Transverse colon (tissue), 4 donors: ENCODE results near the gene TRPM4. TPM values are rescaled to one million over a fixed set of nuclear protein-coding genes. Genes with fewer than 3 reads are reported as not detected.

Experiments
- DNase-seq: peaks from one replicate; pipeline ENCODE4 v3.0.0-alpha.2; 2019
- H3K27ac ChIP-seq, 4 donors: fragments of 200-600 bp; sonication (generic); 2 replicates each; pipeline ENCODE4 v1.5.1; 2016 to 2018; ENCODE audit warnings: inconsistent platforms in 4 of 4
- H3K27me3 ChIP-seq: fragments of 200-600 bp; sonication (generic); 2 replicates; pipeline ENCODE4 v1.5.1; 2017; ENCODE audit warnings: inconsistent platforms
- H3K36me3 ChIP-seq, 4 donors: fragments of 200-600 bp; sonication (generic); 2 replicates each; pipeline ENCODE4 v1.5.1; 2017 to 2019; ENCODE audit warnings: inconsistent platforms in 4 of 4
- H3K4me1 ChIP-seq, 4 donors: fragments of 200-600 bp; sonication (generic); 2 replicates each; pipeline ENCODE4 v1.5.1; 2017 to 2020; ENCODE audit warnings: inconsistent platforms in 4 of 4
- H3K4me3 ChIP-seq, 4 donors: fragments of 200-600 bp; sonication (generic); 1 replicate in 1 of 4; 2 replicates in 3 of 4; pipeline versions ENCODE4 v1.5.1 to v1.6.1; 2017 to 2019; ENCODE audit warnings: inconsistent platforms in 4 of 4
- H3K9me3 ChIP-seq, 2 donors: fragments of 200-600 bp; sonication (generic); 2 replicates each; pipeline ENCODE4 v1.5.1; 2017 to 2019; ENCODE audit warnings: inconsistent platforms in 2 of 2
- EP300 ChIP-seq: sonication (generic); formaldehyde crosslinking; IDR thresholded peaks from one replicate; pipeline ENCODE4 v1.6.1; 2017; ENCODE audit warnings: antibody characterized with exemption, low read depth
- POLR2A ChIP-seq: fragments of 450-650 bp; IDR thresholded peaks from one replicate; pipeline ENCODE4 v1.6.1; 2016; ENCODE audit warnings: antibody characterized with exemption, mild to moderate bottlenecking, moderate library complexity
- POLR2AphosphoS5 ChIP-seq, 3 donors: sonication (generic); formaldehyde crosslinking; IDR thresholded peaks; one replicate each; pipeline ENCODE4 v1.6.1; 2016; ENCODE audit warnings: antibody characterized with exemption in 3 of 3
- WGBS, 2 donors: methylation state at CpG; one replicate each; pipeline ENCODE4 v1.1.5; 2018; ENCODE audit warnings: low coverage in 1 of 2; 5-methylcytosine and 5-hydroxymethylcytosine counted together
- in situ Hi-C, 4 donors: fragments of 200-750 bp; cut with MboI; loops; one replicate each; pipeline versions ENCODE4 v1.15.0 to v1.15.1; 2017; ENCODE audit warnings: low sequenced_read_pairs in 3 of 4, low pct_ligation_motif_present in 1 of 4, low pct_unique_long_range_greater_than_20kb in 1 of 4
- intact Hi-C: fragments of 100-400 bp; cut with DNase I; formaldehyde crosslinking; loops from one replicate; pipeline ENCODE4 v1.15.1; 2023; ENCODE audit warnings: low total_unique reads
- total RNA-seq, 4 donors: library from RNA; depleted of rRNA; stranded (reverse); fragments of >200 nt; gene quantifications; one replicate each; pipeline ENCODE4 v1.1.0, GENCODE V29; 2016
- TF ChIP-seq, protein P1 (sequence below), 5 experiments: fragments of 200-600 bp in 3 of 5; fragments of 450-650 bp in 2 of 5; sonication (generic) in 3 of 5; IDR thresholded peaks; 1 replicate in 2 of 5; 2 replicates in 3 of 5; pipeline ENCODE4 v1.5.1; 2016 to 2017; ENCODE audit warnings: antibody characterized with exemption in 5 of 5, inconsistent platforms in 3 of 5, mild to moderate bottlenecking in 2 of 5, moderate library complexity in 1 of 5

The TRPM4 gene
- total RNA-seq, 4 donors from 2014 or later = 247 to 884 (median 568) TPM

DNA sequence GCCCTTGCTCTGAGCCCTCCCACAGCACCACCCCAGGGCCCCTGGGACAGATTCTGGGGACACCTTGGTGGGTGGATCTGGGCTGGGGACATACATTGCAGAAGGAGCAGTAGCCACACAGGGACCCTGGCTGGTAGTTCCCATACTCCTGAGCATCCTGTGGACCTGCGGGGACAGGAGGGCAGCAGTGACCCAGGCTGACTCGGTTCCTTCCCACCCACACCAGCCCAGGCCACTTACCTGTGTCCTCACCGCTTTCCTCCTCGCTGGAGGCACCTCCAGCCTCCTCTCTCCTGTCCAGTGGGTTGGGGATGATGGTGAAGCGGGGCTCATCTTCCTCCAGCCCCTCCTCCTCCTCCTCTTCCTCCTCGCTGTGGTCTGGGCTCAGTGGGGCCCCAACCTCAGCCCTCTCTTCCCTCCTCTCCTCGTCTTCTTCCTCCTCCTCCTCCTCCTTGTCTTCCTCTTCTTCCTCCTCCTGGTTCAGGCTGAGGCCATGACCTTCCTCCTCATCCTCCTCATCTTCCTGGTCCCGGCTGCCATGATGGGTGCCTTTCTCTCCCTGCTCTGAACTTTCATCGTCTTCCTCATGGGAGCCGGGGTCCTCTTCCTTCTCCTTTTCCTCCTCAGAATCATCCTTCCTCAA, 4.3 kb upstream of the TRPM4 start:
- Histone ChIP-seq H3K27me3 (no peaks in the 10 kb centered on the region), H3K9me3 (no peaks in the 10 kb centered on the region), H3K4me1 (peaks cover 12 to 43% (median 30%) of the 10 kb centered on the region in 4 donors), H3K27ac (no peak overlapping the region), H3K4me3 (no peak overlapping the region), H3K36me3 (no peaks in the 10 kb centered on the region)
- WGBS, 2 donors = 79 to 93% methylated on average over 3 to 10 of the region's 10 CpGs
- intact Hi-C loops (no loop called here), in situ Hi-C loops (no loop called here)
- TF ChIP-seq EP300 = no peak
- no peak for TF ChIP-seq POLR2AphosphoS5 (IDR thresholded peaks at IDR 0.05)
- TF ChIP-seq POLR2A = no peak
- TF ChIP-seq, protein P1, sequence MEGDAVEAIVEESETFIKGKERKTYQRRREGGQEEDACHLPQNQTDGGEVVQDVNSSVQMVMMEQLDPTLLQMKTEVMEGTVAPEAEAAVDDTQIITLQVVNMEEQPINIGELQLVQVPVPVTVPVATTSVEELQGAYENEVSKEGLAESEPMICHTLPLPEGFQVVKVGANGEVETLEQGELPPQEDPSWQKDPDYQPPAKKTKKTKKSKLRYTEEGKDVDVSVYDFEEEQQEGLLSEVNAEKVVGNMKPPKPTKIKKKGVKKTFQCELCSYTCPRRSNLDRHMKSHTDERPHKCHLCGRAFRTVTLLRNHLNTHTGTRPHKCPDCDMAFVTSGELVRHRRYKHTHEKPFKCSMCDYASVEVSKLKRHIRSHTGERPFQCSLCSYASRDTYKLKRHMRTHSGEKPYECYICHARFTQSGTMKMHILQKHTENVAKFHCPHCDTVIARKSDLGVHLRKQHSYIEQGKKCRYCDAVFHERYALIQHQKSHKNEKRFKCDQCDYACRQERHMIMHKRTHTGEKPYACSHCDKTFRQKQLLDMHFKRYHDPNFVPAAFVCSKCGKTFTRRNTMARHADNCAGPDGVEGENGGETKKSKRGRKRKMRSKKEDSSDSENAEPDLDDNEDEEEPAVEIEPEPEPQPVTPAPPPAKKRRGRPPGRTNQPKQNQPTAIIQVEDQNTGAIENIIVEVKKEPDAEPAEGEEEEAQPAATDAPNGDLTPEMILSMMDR (IDR thresholded peaks at IDR 0.05) = no peak
- no peak for DNase-seq

DNA sequence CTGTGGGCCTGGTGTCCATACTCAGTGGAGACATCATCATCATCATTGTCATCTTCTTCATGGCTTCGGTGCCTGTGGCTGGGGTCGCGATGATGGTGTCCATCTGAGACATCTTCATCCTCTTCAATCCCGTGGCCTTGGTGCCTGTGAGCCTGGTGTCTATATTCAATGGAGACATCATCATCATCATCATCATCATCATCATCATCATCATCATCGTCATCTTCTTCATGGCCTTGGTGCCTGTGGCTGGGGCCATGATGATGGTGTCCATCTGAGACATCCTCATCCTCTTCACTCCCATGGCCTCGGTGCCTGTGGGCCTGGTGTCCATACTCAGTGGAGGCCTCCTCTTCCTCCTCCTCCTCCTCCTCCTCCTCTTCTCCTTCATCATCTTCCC, 3.3 kb upstream of the TRPM4 start:
- Histone ChIP-seq H3K27ac (no peak overlapping the region), H3K36me3 (no peaks in the 10 kb centered on the region), H3K27me3 (no peaks in the 10 kb centered on the region), H3K4me3 (no peak overlapping the region), H3K4me1 (peaks cover 7 to 43% (median 26%) of the 10 kb centered on the region in 4 donors), H3K9me3 (no peaks in the 10 kb centered on the region)
- TF ChIP-seq, protein P1 (IDR thresholded peaks at IDR 0.05) = no peak
- no peak for TF ChIP-seq POLR2A
- TF ChIP-seq EP300 = no peak
- no peak for TF ChIP-seq POLR2AphosphoS5 (IDR thresholded peaks at IDR 0.05)
- in situ Hi-C loops = no loop called here
- intact Hi-C loops = no loop called here
- no peak for DNase-seq
- WGBS, 2 donors = 94 to 97% methylated on average over 5 to 6 of the region's 6 CpGs

DNA sequence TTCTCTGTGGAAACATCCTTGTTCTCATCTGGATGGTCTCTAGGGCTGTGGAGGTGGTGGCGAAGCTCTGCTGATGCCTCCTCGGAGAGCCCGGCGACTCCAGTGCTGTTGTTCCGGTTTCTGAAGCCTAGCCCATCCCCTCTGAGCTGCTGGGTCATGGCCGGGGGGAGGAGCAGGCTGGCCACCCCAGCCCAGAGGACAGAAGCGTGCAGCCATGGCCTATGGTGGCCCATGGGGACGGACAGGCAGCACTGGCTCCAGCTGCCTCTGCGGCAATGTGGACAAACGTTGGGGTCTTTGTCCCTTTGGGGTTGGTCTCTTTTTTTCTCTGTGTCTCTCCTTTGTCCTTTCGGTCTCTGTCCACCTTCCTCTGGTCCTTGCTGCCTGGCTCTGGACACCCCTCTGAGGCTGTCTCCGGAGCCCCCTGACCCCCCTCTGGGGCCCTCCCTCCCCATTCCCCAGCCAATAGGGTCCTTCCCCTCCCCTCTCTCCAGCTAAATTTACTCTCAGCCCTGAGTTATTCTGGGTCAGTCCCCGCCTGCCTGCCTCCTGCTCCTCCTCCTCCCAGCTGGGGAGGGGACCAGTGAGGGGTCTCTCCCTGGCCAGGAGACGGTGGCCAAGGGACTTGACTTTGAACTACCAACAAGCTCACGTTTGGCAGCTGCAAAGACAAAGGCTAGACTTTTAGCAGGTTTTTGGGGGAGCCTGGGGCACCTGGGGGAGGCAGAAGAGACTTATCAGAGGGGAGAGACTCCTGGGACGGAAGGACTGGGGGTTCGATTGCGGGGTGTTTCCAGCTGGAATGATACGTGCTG, 2.4 kb upstream of the TRPM4 start, which contains the start of gene HRC:
Gene HRC, minus strand, starts transcription at position 392 of the 815 bp plus-strand sequence. Its CDS starts 159 bp downstream, at position 233.
- 65 to 67% methylated on average over 5 to 19 of the region's 19 CpGs for WGBS, 2 donors
- Histone ChIP-seq H3K4me1 (peaks cover 7 to 44% (median 33%) of the 10 kb centered on the region in 4 donors), H3K27me3 (no peaks in the 10 kb centered on the region), H3K27ac (peak within 1 kb of the TSS in 1 of 4 donors; percentile 25), H3K4me3 (no peak within 1 kb of the TSS), H3K9me3 (no peaks in the 10 kb centered on the region), H3K36me3 (no peaks in the 10 kb centered on the region)
- in situ Hi-C loops = no loop called here
- TF ChIP-seq EP300 = no peak
- TF ChIP-seq POLR2A = no peak
- TF ChIP-seq POLR2AphosphoS5 (IDR thresholded peaks at IDR 0.05) = no peak
- TF ChIP-seq, protein P1 (IDR thresholded peaks at IDR 0.05) = no peak
- intact Hi-C loops = no loop called here
- DNase-seq = no peak

DNA sequence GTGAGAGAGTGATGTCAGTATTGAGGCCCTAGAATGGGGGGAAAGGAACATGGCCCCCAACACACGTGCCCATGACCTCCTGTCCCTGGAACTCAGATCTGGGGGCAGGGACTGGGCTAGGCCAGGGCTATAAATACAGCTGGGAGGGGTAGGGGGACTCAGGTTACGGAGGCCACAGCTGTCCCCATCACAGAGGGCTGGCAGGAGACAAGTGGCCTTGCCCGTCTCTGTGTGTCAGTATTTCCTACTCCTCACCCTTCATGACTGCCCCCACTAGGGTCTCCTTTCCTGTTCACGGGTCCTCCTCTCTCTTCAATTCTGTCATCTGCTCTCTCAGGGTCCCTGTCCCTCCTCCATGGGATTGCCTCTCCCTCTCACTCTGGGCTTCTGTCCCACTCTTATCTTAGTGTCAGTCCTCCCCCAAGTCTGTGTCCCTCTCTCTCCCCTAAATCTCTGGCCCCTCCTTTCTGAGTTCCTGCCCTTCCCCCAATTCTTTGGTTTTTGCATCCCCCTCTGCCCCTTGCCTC, 1.7 kb upstream of the TRPM4 start:
- H3K27ac ChIP-seq = peak overlapping the region in 1 of 4 donors; percentile 25
- in situ Hi-C loops (no loop called here), intact Hi-C loops (no loop called here)
- no peak for DNase-seq
- no peaks in the 10 kb centered on the region for H3K9me3 ChIP-seq
- H3K4me1 ChIP-seq = peaks cover 7 to 47% (median 31%) of the 10 kb centered on the region in 4 donors
- H3K36me3 ChIP-seq = no peaks in the 10 kb centered on the region
- TF ChIP-seq POLR2AphosphoS5 (IDR thresholded peaks at IDR 0.05) (no peak), EP300 (no peak), POLR2A (no peak)
- TF ChIP-seq, protein P1 (IDR thresholded peaks at IDR 0.05) = no peak
- no peaks in the 10 kb centered on the region for H3K27me3 ChIP-seq
- no peak overlapping the region for H3K4me3 ChIP-seq
- 66 to 70% methylated on average over 4 of the region's 4 CpGs for WGBS, 2 donors
